Measurements from ENCODE around the gene LDLRAD4.
"Not testable (repeated sequence)": the region's sequence is repeated elsewhere in the genome, so short reads cannot be mapped to it uniquely, and the experiment has no call there.

LDLRAD4 gene

GRCh38 chr18:13661051-13661778 lies 442.7 kb downstream of the LDLRAD4 start:
- ATAC-seq: no peak

GRCh38 chr18:13661779-13662256 lies 443.3 kb downstream of the LDLRAD4 start:
- no peak for TF ChIP-seq TSHZ2 (CRISPR knock-in tag; IDR thresholded peaks at IDR 0.05)
- ATAC-seq: no peak

More at GRCh38 chr18:13661051-13661778, 442.7 kb downstream of the LDLRAD4 start:
- TF ChIP-seq CREB5 (CRISPR knock-in tag; IDR thresholded peaks at IDR 0.05; ENCODE audit: low read depth): no peak
- TF ChIP-seq ZFP30 (CRISPR knock-in tag; IDR thresholded peaks at IDR 0.05): no peak
- no peak for TF ChIP-seq ZNF565 (CRISPR knock-in tag; conservative IDR thresholded peaks at IDR 0.05; ENCODE audit: low read depth)
- TF ChIP-seq GLIS3 (CRISPR knock-in tag; IDR thresholded peaks at IDR 0.05): no peak
- no peak for TF ChIP-seq SNAI2 (CRISPR knock-in tag; IDR thresholded peaks at IDR 0.05)
- TF ChIP-seq ZNF70 (CRISPR knock-in tag; IDR thresholded peaks at IDR 0.05): no peak
- no peak for TF ChIP-seq PPARA (CRISPR knock-in tag; IDR thresholded peaks at IDR 0.05; ENCODE audit: borderline replicate concordance)
- TF ChIP-seq OSR1 (CRISPR knock-in tag; IDR thresholded peaks at IDR 0.05): no peak
- TF ChIP-seq BACH2 (CRISPR knock-in tag; IDR thresholded peaks at IDR 0.05; ENCODE audit: borderline replicate concordance): no peak
- TF ChIP-seq RARB (CRISPR knock-in tag; IDR thresholded peaks at IDR 0.05): no peak

GRCh38 chr18:13672657-13673056 lies 454.1 kb downstream of the LDLRAD4 start:
- no peak for ATAC-seq
- TF ChIP-seq CSDC2 (CRISPR knock-in tag; IDR thresholded peaks at IDR 0.05) (no peak), ISL1 (CRISPR knock-in tag; IDR thresholded peaks at IDR 0.05) (no peak), ZFP3 (CRISPR knock-in tag; IDR thresholded peaks at IDR 0.05) (no peak)

- TF ChIP-seq POU6F1 (CRISPR knock-in tag; IDR thresholded peaks at IDR 0.05; ENCODE audit: borderline replicate concordance, low read depth): no peak
- no peak for TF ChIP-seq ZFP3 (CRISPR knock-in tag; IDR thresholded peaks at IDR 0.05)
- no peak for TF ChIP-seq SNAI2 (CRISPR knock-in tag; IDR thresholded peaks at IDR 0.05)
- TF ChIP-seq RARB (CRISPR knock-in tag; IDR thresholded peaks at IDR 0.05): no peak
- TF ChIP-seq CSDC2 (CRISPR knock-in tag; IDR thresholded peaks at IDR 0.05): no peak
- TF ChIP-seq CSRNP3 (CRISPR knock-in tag; IDR thresholded peaks at IDR 0.05): no peak
- TF ChIP-seq ZNF565 (CRISPR knock-in tag; conservative IDR thresholded peaks at IDR 0.05; ENCODE audit: low read depth): no peak
- no peak for TF ChIP-seq OSR1 (CRISPR knock-in tag; IDR thresholded peaks at IDR 0.05)
- TF ChIP-seq CREB5 (CRISPR knock-in tag; IDR thresholded peaks at IDR 0.05; ENCODE audit: low read depth): no peak
- TF ChIP-seq ZNF8 (CRISPR knock-in tag; IDR thresholded peaks at IDR 0.05): no peak
- TF ChIP-seq ESRRG (CRISPR knock-in tag; IDR thresholded peaks at IDR 0.05): no peak
- no peak for TF ChIP-seq ISL1 (CRISPR knock-in tag; IDR thresholded peaks at IDR 0.05)
- TF ChIP-seq TCF4 (CRISPR knock-in tag; IDR thresholded peaks at IDR 0.05; ENCODE audit: borderline replicate concordance): no peak
- no peak for TF ChIP-seq ZNF70 (CRISPR knock-in tag; IDR thresholded peaks at IDR 0.05)
- TF ChIP-seq PPARA (CRISPR knock-in tag; IDR thresholded peaks at IDR 0.05; ENCODE audit: borderline replicate concordance): no peak
- no peak for TF ChIP-seq ZC3H10 (CRISPR knock-in tag; IDR thresholded peaks at IDR 0.05)
- TF ChIP-seq BACH2 (CRISPR knock-in tag; IDR thresholded peaks at IDR 0.05; ENCODE audit: borderline replicate concordance): no peak
- TF ChIP-seq GLIS3 (CRISPR knock-in tag; IDR thresholded peaks at IDR 0.05): no peak
- ATAC-seq: no peak
Measured at GRCh38 chr18:13676471-13676870, 457.9 kb downstream of the LDLRAD4 start.

- ATAC-seq: not testable (repeated sequence)
Measured at GRCh38 chr18:13677350-13677749, 458.8 kb downstream of the LDLRAD4 start.

Data from SK-N-SH treated with all-trans-retinoic acid at 6 μM for 48 hours (cell line).